Measurements from ENCODE around the gene EXD1. TPM values are rescaled to one million over a fixed set of nuclear protein-coding genes. Genes with fewer than 3 reads are reported as not detected.
A peak's percentile ranks its signal among the peaks of the same experiment; 100 is the strongest.

EXD1 gene
- total and polyA plus RNA-seq, 2 of the 13 experiments (the other 11 are each of a cell fraction or from before 2014, with no cell fraction given) = not detected

DNA sequence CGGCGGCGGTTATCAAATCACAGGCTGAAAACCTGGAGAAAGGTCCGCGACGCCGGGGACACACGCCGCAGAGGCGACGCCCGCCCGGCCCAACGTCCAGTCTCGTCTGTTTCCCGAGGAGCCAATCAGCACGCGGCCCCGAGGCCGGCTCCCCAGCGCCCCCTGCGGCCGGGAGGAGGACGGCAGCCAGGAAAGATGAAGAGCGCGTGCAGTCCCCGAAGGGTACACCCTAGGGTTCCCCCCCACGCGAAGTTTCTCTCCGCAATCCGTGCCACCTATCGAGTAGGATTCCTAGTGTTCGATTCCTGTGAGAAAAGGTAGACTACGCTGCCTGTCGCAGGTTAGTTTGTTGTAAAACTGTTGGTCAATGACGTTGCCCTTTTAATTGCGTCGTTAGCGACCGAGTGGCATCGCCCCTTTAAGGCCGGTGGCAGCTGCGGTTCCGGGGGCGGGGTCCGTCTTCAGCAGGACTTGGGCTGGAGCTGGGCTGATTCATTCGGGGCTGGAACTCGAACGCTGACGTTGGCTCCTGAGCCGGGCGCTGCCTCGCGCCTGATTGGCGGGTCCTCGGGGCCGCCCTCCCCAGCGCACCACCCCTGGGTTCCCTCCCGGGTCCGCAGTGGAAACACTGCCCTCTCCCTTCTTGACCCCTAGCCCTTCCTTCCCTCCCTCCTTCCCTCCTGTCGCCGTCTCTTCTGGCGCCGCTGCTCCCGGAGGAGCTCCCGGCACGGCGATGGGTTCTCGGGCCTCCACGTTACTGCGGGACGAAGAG, at the start of gene EXD1, which contains the start of gene CHP1 (continued):
- TF ChIP-seq ZFX (CRISPR knock-in tag; IDR thresholded peaks at IDR 0.05; ENCODE audit: low read depth) = peak; percentile 69
- 0 out of 2 replicates have a peak, but pooled peaks have one; percentile 34 for TF ChIP-seq ZNF644 (CRISPR knock-in tag; IDR thresholded peaks at IDR 0.05; ENCODE audit: low read depth)
- TF ChIP-seq, protein P1, sequence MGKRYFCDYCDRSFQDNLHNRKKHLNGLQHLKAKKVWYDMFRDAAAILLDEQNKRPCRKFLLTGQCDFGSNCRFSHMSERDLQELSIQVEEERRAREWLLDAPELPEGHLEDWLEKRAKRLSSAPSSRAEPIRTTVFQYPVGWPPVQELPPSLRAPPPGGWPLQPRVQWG (CRISPR knock-in tag; IDR thresholded peaks at IDR 0.05; ENCODE audit: borderline replicate concordance, low read depth) = no peak
- TF ChIP-seq, protein P2, sequence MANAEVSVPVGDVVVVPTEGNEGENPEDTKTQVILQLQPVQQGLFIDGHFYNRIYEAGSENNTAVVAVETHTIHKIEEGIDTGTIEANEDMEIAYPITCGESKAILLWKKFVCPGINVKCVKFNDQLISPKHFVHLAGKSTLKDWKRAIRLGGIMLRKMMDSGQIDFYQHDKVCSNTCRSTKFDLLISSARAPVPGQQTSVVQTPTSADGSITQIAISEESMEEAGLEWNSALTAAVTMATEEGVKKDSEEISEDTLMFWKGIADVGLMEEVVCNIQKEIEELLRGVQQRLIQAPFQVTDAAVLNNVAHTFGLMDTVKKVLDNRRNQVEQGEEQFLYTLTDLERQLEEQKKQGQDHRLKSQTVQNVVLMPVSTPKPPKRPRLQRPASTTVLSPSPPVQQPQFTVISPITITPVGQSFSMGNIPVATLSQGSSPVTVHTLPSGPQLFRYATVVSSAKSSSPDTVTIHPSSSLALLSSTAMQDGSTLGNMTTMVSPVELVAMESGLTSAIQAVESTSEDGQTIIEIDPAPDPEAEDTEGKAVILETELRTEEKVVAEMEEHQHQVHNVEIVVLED (CRISPR knock-in tag; IDR thresholded peaks at IDR 0.05; ENCODE audit: borderline replicate concordance) = peak; percentile 85
- TF ChIP-seq, protein P3, sequence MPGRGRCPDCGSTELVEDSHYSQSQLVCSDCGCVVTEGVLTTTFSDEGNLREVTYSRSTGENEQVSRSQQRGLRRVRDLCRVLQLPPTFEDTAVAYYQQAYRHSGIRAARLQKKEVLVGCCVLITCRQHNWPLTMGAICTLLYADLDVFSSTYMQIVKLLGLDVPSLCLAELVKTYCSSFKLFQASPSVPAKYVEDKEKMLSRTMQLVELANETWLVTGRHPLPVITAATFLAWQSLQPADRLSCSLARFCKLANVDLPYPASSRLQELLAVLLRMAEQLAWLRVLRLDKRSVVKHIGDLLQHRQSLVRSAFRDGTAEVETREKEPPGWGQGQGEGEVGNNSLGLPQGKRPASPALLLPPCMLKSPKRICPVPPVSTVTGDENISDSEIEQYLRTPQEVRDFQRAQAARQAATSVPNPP (CRISPR knock-in tag; IDR thresholded peaks at IDR 0.05) = peak; percentile 93; the same call in 1 of the 2 replicates
- peak; percentile 90 for TF ChIP-seq KDM5A (IDR thresholded peaks at IDR 0.05; ENCODE audit: borderline replicate concordance, low read length)
- peak; percentile 76 for TF ChIP-seq ELF1 (CRISPR knock-in tag; IDR thresholded peaks at IDR 0.05)
- TF ChIP-seq NR1H2 (CRISPR knock-in tag; IDR thresholded peaks at IDR 0.05; ENCODE audit: borderline replicate concordance, low read depth) = no peak
- TF ChIP-seq ATM (IDR thresholded peaks at IDR 0.05; ENCODE audit: borderline replicate concordance) = no peak
- TF ChIP-seq, protein P4, sequence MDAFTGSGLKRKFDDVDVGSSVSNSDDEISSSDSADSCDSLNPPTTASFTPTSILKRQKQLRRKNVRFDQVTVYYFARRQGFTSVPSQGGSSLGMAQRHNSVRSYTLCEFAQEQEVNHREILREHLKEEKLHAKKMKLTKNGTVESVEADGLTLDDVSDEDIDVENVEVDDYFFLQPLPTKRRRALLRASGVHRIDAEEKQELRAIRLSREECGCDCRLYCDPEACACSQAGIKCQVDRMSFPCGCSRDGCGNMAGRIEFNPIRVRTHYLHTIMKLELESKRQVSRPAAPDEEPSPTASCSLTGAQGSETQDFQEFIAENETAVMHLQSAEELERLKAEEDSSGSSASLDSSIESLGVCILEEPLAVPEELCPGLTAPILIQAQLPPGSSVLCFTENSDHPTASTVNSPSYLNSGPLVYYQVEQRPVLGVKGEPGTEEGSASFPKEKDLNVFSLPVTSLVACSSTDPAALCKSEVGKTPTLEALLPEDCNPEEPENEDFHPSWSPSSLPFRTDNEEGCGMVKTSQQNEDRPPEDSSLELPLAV (CRISPR knock-in tag; conservative IDR thresholded peaks at IDR 0.05; ENCODE audit: low read depth) = no peak
- TF ChIP-seq, protein P5, sequence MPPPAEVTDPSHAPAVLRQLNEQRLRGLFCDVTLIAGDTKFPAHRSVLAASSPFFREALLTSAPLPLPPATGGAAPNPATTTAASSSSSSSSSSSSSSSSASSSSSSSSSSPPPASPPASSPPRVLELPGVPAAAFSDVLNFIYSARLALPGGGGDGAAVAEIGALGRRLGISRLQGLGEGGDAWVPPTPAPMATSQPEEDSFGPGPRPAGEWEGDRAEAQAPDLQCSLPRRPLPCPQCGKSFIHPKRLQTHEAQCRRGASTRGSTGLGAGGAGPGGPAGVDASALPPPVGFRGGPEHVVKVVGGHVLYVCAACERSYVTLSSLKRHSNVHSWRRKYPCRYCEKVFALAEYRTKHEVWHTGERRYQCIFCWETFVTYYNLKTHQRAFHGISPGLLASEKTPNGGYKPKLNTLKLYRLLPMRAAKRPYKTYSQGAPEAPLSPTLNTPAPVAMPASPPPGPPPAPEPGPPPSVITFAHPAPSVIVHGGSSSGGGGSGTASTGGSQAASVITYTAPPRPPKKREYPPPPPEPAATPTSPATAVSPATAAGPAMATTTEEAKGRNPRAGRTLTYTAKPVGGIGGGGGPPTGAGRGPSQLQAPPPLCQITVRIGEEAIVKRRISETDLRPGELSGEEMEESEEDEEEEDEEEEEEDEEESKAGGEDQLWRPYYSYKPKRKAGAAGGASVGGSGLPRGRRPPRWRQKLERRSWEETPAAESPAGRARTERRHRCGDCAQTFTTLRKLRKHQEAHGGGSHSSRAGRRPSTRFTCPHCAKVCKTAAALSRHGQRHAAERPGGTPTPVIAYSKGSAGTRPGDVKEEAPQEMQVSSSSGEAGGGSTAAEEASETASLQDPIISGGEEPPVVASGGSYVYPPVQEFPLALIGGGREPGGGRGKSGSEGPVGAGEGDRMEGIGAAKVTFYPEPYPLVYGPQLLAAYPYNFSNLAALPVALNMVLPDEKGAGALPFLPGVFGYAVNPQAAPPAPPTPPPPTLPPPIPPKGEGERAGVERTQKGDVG (CRISPR knock-in tag; IDR thresholded peaks at IDR 0.05; ENCODE audit: borderline replicate concordance) = peak; percentile 84; the same call in 1 of the 2 replicates
- TF ChIP-seq, protein P6, sequence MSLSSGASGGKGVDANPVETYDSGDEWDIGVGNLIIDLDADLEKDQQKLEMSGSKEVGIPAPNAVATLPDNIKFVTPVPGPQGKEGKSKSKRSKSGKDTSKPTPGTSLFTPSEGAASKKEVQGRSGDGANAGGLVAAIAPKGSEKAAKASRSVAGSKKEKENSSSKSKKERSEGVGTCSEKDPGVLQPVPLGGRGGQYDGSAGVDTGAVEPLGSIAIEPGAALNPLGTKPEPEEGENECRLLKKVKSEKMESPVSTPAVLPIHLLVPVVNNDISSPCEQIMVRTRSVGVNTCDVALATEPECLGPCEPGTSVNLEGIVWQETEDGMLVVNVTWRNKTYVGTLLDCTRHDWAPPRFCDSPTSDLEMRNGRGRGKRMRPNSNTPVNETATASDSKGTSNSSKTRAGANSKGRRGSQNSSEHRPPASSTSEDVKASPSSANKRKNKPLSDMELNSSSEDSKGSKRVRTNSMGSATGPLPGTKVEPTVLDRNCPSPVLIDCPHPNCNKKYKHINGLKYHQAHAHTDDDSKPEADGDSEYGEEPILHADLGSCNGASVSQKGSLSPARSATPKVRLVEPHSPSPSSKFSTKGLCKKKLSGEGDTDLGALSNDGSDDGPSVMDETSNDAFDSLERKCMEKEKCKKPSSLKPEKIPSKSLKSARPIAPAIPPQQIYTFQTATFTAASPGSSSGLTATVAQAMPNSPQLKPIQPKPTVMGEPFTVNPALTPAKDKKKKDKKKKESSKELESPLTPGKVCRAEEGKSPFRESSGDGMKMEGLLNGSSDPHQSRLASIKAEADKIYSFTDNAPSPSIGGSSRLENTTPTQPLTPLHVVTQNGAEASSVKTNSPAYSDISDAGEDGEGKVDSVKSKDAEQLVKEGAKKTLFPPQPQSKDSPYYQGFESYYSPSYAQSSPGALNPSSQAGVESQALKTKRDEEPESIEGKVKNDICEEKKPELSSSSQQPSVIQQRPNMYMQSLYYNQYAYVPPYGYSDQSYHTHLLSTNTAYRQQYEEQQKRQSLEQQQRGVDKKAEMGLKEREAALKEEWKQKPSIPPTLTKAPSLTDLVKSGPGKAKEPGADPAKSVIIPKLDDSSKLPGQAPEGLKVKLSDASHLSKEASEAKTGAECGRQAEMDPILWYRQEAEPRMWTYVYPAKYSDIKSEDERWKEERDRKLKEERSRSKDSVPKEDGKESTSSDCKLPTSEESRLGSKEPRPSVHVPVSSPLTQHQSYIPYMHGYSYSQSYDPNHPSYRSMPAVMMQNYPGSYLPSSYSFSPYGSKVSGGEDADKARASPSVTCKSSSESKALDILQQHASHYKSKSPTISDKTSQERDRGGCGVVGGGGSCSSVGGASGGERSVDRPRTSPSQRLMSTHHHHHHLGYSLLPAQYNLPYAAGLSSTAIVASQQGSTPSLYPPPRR (CRISPR knock-in tag; IDR thresholded peaks at IDR 0.05; ENCODE audit: borderline replicate concordance) = peak; percentile 36; the same call in 1 of the 2 replicates

All from HepG2 (cell line).